Duodenal mucosa (tissue), 2 donors: ENCODE results near the gene AUP1.

Source experiments
- H3K27ac ChIP-seq: one replicate; pipeline ENCODE4 v1.7.0; 2013; ENCODE audit warnings: low read depth, low read length
- H3K27me3 ChIP-seq, 2 donors: one replicate each; pipeline ENCODE4 v1.7.0; 2013; ENCODE audit warnings: low read length in 2 of 2, control low read depth in 1 of 2; ENCODE audit not compliant: insufficient read depth in 2 of 2, control insufficient read depth in 1 of 2
- H3K36me3 ChIP-seq, 2 donors: one replicate each; pipeline ENCODE4 v1.7.0; 2013; ENCODE audit warnings: low read length in 2 of 2, control low read depth in 1 of 2; ENCODE audit not compliant: insufficient read depth in 2 of 2, control insufficient read depth in 1 of 2
- H3K4me1 ChIP-seq, 2 donors: one replicate each; pipeline ENCODE4 v1.7.0; 2013; ENCODE audit warnings: low read length in 2 of 2, control low read depth in 1 of 2; ENCODE audit not compliant: insufficient read depth in 2 of 2, control insufficient read depth in 1 of 2
- H3K4me3 ChIP-seq, 2 donors: one replicate each; pipeline ENCODE4 v1.7.0; 2013; ENCODE audit warnings: low read length in 2 of 2, low read depth in 1 of 2
- H3K9ac ChIP-seq, 2 donors: one replicate each; pipeline ENCODE4 v1.7.0; 2013; ENCODE audit warnings: low read length in 2 of 2, low read depth in 1 of 2
- H3K9me3 ChIP-seq, 2 donors: one replicate each; pipeline ENCODE4 v1.7.0; 2013; ENCODE audit warnings: low read length in 2 of 2, control low read depth in 1 of 2; ENCODE audit not compliant: control insufficient read depth in 1 of 2

Gene AUP1

GRCh38 chr2:74499267-74499939 is 30.1 kb downstream of the AUP1 start, which contains the start of gene LBX2:
Gene LBX2 (minus strand): TSS chr2:74499603. CDS start chr2:74499537, 66 bp downstream.
- Histone ChIP-seq H3K36me3 (no peaks in the 10 kb centered on the region), H3K27me3 (peaks cover 0 to 12% of the 10 kb centered on the region in 2 donors), H3K27ac (no peak within 1 kb of the TSS), H3K4me1 (peaks cover 41 to 54% of the 10 kb centered on the region in 2 donors), H3K4me3 (peak within 1 kb of the TSS; percentile 74 to 82), H3K9me3 (no peaks in the 10 kb centered on the region), H3K9ac (peak within 1 kb of the TSS; percentile 64 to 68)

- H3K4me3 ChIP-seq: peak overlapping the region; percentile 74 to 82
- peaks cover 2 to 6% of the 10 kb centered on the region in 2 donors for H3K36me3 ChIP-seq
- H3K27ac ChIP-seq: no peak overlapping the region
- peaks cover 34 to 47% of the 10 kb centered on the region in 2 donors for H3K4me1 ChIP-seq
- peak overlapping the region; percentile 64 to 68 for H3K9ac ChIP-seq
- peaks cover 0 to 12% of the 10 kb centered on the region in 2 donors for H3K27me3 ChIP-seq
- no peaks in the 10 kb centered on the region for H3K9me3 ChIP-seq
Observed at GRCh38 chr2:74498500-74499266, 30.8 kb downstream of the AUP1 start.

GRCh38 chr2:74497777-74498499 is 31.6 kb downstream of the AUP1 start:
- Histone ChIP-seq H3K36me3 (peaks cover 8 to 13% of the 10 kb centered on the region in 2 donors), H3K4me1 (peaks cover 32 to 45% of the 10 kb centered on the region in 2 donors), H3K27me3 (peaks cover 0 to 12% of the 10 kb centered on the region in 2 donors), H3K9me3 (no peaks in the 10 kb centered on the region), H3K9ac (peak overlapping the region; percentile 64 to 68), H3K4me3 (peak overlapping the region; percentile 74 to 82), H3K27ac (no peak overlapping the region)

GRCh38 chr2:74496997-74497776 is 32.3 kb downstream of the AUP1 start:
- Histone ChIP-seq H3K9me3 (no peaks in the 10 kb centered on the region), H3K9ac (peak overlapping the region; percentile 38 to 64), H3K4me3 (peak overlapping the region; percentile 74 to 82), H3K27me3 (peaks cover 0 to 12% of the 10 kb centered on the region in 2 donors), H3K4me1 (peaks cover 32 to 43% of the 10 kb centered on the region in 2 donors), H3K27ac (no peak overlapping the region), H3K36me3 (peaks cover 16 to 21% of the 10 kb centered on the region in 2 donors)

- no peaks in the 10 kb centered on the region for H3K9me3 ChIP-seq
- no peak overlapping the region for H3K4me3 ChIP-seq
- peaks cover 21 to 34% of the 10 kb centered on the region in 2 donors for H3K4me1 ChIP-seq
- H3K9ac ChIP-seq: no peak overlapping the region
- peaks cover 31 to 38% of the 10 kb centered on the region in 2 donors for H3K36me3 ChIP-seq
- H3K27ac ChIP-seq: no peak overlapping the region
- H3K27me3 ChIP-seq: peaks cover 0 to 12% of the 10 kb centered on the region in 2 donors
Observed at GRCh38 chr2:74495440-74495839, 34.1 kb downstream of the AUP1 start.

- Histone ChIP-seq H3K27me3 (peaks cover 0 to 5% of the 10 kb centered on the region in 2 donors), H3K36me3 (peaks cover 31 to 43% of the 10 kb centered on the region in 2 donors), H3K27ac (no peak overlapping the region), H3K4me3 (no peak overlapping the region), H3K4me1 (peaks cover 15 to 33% of the 10 kb centered on the region in 2 donors), H3K9me3 (no peaks in the 10 kb centered on the region), H3K9ac (no peak overlapping the region)
Observed at GRCh38 chr2:74493546-74493945, 36.0 kb downstream of the AUP1 start.

GRCh38 chr2:74491648-74492544 is 37.6 kb downstream of the AUP1 start:
- Histone ChIP-seq H3K4me1 (peaks cover 17 to 25% of the 10 kb centered on the region in 2 donors), H3K27ac (no peak overlapping the region), H3K9me3 (no peaks in the 10 kb centered on the region), H3K4me3 (no peak overlapping the region), H3K9ac (no peak overlapping the region), H3K27me3 (no peaks in the 10 kb centered on the region), H3K36me3 (peaks cover 31 to 53% of the 10 kb centered on the region in 2 donors)

GRCh38 chr2:74489906-74490305 is 39.6 kb downstream of the AUP1 start:
- Histone ChIP-seq H3K4me3 (no peak overlapping the region), H3K4me1 (peaks cover 17 to 25% of the 10 kb centered on the region in 2 donors), H3K9me3 (no peaks in the 10 kb centered on the region), H3K9ac (no peak overlapping the region), H3K27ac (no peak overlapping the region), H3K27me3 (no peaks in the 10 kb centered on the region), H3K36me3 (peaks cover 31 to 66% of the 10 kb centered on the region in 2 donors)
